ENCODE data around the gene RAD52.

RAD52 gene

DNA sequence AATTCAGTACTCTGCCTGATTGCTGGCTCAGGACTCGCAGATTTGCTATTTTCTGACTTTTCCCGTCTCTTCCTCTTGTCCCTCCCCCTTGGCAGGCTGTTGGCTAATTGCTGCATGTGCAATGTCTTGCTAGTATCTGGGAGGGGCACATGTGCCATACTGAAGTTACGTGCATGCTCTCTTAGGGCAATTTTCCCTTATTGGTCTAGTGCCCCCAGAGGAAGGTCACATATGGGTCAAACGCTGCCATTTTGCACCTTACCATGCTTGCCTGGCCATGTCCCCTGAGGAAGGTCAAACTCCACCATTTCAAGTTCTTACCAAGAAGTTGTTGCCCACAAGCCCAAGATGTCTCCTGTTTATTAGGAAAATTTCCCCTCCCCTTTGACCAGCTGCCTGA, 27.7 kb upstream of the RAD52 start:
- TF ChIP-seq FOXP2 (optimal IDR thresholded peaks at IDR 0.05; ENCODE audit: borderline replicate concordance, extremely low read depth, extremely low read length, insufficient read depth), result no peak
- TF ChIP-seq, protein P1, sequence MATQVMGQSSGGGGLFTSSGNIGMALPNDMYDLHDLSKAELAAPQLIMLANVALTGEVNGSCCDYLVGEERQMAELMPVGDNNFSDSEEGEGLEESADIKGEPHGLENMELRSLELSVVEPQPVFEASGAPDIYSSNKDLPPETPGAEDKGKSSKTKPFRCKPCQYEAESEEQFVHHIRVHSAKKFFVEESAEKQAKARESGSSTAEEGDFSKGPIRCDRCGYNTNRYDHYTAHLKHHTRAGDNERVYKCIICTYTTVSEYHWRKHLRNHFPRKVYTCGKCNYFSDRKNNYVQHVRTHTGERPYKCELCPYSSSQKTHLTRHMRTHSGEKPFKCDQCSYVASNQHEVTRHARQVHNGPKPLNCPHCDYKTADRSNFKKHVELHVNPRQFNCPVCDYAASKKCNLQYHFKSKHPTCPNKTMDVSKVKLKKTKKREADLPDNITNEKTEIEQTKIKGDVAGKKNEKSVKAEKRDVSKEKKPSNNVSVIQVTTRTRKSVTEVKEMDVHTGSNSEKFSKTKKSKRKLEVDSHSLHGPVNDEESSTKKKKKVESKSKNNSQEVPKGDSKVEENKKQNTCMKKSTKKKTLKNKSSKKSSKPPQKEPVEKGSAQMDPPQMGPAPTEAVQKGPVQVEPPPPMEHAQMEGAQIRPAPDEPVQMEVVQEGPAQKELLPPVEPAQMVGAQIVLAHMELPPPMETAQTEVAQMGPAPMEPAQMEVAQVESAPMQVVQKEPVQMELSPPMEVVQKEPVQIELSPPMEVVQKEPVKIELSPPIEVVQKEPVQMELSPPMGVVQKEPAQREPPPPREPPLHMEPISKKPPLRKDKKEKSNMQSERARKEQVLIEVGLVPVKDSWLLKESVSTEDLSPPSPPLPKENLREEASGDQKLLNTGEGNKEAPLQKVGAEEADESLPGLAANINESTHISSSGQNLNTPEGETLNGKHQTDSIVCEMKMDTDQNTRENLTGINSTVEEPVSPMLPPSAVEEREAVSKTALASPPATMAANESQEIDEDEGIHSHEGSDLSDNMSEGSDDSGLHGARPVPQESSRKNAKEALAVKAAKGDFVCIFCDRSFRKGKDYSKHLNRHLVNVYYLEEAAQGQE (IDR thresholded peaks at IDR 0.05; ENCODE audit: insufficient read depth in 1 of 2, low read depth in 2 of 2, low read length in 2 of 2), result no peak
- TF ChIP-seq POLR2AphosphoS5 (IDR thresholded peaks at IDR 0.05; ENCODE audit: low read depth, low read length), result no peak
- no peak for TF ChIP-seq TAF1 (IDR thresholded peaks at IDR 0.05; ENCODE audit: borderline replicate concordance, insufficient read depth, low read length)
- no peak for TF ChIP-seq SIN3A (IDR thresholded peaks at IDR 0.05; ENCODE audit: borderline replicate concordance, insufficient read depth, low read length)

DNA sequence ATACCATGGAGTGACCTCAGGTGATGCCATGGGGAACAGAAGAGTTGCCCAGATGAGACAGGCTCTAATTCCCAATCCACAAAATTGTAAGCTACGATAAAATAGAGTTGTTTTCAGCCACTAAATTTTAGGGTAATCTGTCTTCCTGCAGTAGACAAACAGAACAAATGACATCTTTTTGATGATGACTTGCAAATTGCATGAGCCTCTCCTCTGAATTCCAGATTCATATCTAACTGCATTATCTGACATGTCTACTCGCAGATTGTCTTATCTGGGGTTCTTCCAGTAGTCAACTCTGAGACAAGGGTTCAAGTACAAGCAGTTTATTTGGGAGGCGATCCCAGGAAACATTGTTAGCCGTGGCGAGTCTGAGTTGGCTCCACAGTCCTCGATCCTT, 27.1 kb upstream of the RAD52 start:
- TF ChIP-seq FOXP2 (optimal IDR thresholded peaks at IDR 0.05; ENCODE audit: borderline replicate concordance, extremely low read depth, extremely low read length, insufficient read depth), result no peak
- no peak for TF ChIP-seq TAF1 (IDR thresholded peaks at IDR 0.05; ENCODE audit: borderline replicate concordance, insufficient read depth, low read length)
- TF ChIP-seq, protein P1 (IDR thresholded peaks at IDR 0.05; ENCODE audit: insufficient read depth in 1 of 2, low read depth in 2 of 2, low read length in 2 of 2), result no peak
- no peak for TF ChIP-seq SIN3A (IDR thresholded peaks at IDR 0.05; ENCODE audit: borderline replicate concordance, insufficient read depth, low read length)

DNA sequence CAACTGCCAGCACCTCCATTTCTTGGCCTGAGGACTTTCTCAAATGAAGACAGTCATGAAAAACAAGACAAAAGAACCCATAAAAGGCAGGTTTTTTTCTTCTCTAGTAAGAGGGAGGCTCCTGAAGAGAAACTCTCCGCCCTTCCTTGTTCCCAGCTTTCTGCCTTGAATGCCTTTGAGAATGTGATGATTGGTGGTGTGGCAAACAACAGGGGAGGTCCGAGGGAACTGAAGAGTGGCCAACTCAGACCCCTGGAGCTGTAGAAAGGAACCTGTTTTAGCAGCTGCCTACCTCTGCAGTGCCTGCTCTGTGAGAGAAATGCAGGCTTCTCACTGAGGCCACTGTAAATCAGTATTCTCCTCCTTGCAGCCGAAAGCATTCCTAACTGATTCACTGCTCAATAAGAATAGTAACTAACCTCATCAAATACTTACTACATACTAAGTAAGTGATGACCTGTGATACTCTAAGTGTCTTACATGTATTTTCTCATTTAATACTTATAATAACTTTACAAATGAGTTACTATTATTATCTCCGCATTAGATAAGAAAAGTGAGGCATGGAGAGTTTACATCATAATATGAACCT, 24.9 kb upstream of the RAD52 start:
- no peak for TF ChIP-seq POLR2AphosphoS5 (IDR thresholded peaks at IDR 0.05; ENCODE audit: low read depth, low read length)
- TF ChIP-seq, protein P1 (IDR thresholded peaks at IDR 0.05; ENCODE audit: insufficient read depth in 1 of 2, low read depth in 2 of 2, low read length in 2 of 2), result no peak
- no peak for TF ChIP-seq SIN3A (IDR thresholded peaks at IDR 0.05; ENCODE audit: borderline replicate concordance, insufficient read depth, low read length)
- TF ChIP-seq TAF1 (IDR thresholded peaks at IDR 0.05; ENCODE audit: borderline replicate concordance, insufficient read depth, low read length), result no peak
- no peak for TF ChIP-seq FOXP2 (optimal IDR thresholded peaks at IDR 0.05; ENCODE audit: borderline replicate concordance, extremely low read depth, extremely low read length, insufficient read depth)

DNA sequence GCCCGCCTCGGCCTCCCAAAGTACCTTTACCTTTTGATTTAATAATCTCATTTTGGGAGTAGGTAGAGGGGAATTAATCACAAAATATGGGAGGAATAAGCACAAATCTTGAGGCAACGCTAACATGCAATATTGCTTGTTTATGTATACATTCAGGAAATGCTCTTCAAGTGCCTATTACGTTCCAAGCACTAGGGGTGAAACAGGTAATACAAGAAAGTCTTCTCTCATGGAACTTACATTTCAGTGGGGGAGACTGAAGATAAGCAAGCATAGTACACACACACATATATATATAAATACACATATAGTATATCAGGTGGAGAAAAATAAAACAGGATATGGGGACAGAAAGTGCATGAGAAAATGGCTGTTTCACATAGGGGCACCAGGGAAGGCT, 22.5 kb upstream of the RAD52 start:
- no peak for TF ChIP-seq TAF1 (IDR thresholded peaks at IDR 0.05; ENCODE audit: borderline replicate concordance, insufficient read depth, low read length)
- no peak for TF ChIP-seq FOXP2 (optimal IDR thresholded peaks at IDR 0.05; ENCODE audit: borderline replicate concordance, extremely low read depth, extremely low read length, insufficient read depth)
- TF ChIP-seq SIN3A (IDR thresholded peaks at IDR 0.05; ENCODE audit: borderline replicate concordance, insufficient read depth, low read length), result no peak
- TF ChIP-seq POLR2AphosphoS5 (IDR thresholded peaks at IDR 0.05; ENCODE audit: low read depth, low read length), result no peak
- TF ChIP-seq, protein P1 (IDR thresholded peaks at IDR 0.05; ENCODE audit: insufficient read depth in 1 of 2, low read depth in 2 of 2, low read length in 2 of 2), result no peak

GRCh38 chr12:969821-970220, 20.3 kb upstream of the RAD52 start:
- TF ChIP-seq FOXP2 (optimal IDR thresholded peaks at IDR 0.05; ENCODE audit: borderline replicate concordance, extremely low read depth, extremely low read length, insufficient read depth), result no peak
- TF ChIP-seq, protein P1 (IDR thresholded peaks at IDR 0.05; ENCODE audit: insufficient read depth in 1 of 2, low read depth in 2 of 2, low read length in 2 of 2), result no peak
- TF ChIP-seq SIN3A (IDR thresholded peaks at IDR 0.05; ENCODE audit: borderline replicate concordance, insufficient read depth, low read length), result no peak

Measured in PFSK-1 (cell line).